A673 (cell line): ENCODE results near the gene PAPOLB. TPM values are rescaled to one million over a fixed set of nuclear protein-coding genes. Genes with fewer than 3 reads are reported as not detected.

Experiments
- BruUV-seq: library from RNA; stranded (reverse); fragments of 400-500 nt; replicated peaks from 2 replicates; lab custom pipeline; 2021; lab: Mats Ljungman, UMichigan
- CTCF ChIA-PET: fragments of 300-600 bp; sonication (Branson Sonifier 250); formaldehyde crosslinking; loops from one replicate; lab custom pipeline; 2022; ENCODE audit warnings: antibody characterized with exemption; lab: Charles Lee
- POLR2A ChIA-PET: fragments of 300-600 bp; sonication (Branson Sonifier 250); formaldehyde crosslinking; loops from one replicate; lab custom pipeline; 2022; ENCODE audit warnings: antibody characterized with exemption; ENCODE audit not compliant: low non-redundant PET; lab: Charles Lee
- DNase-seq: peaks from one replicate; pipeline ENCODE4 v3.0.0-alpha.2; 2015; ENCODE audit warnings: low spot score
- H3K27ac ChIP-seq: fragments of 200-600 bp; sonication (generic); 2 replicates; pipeline ENCODE4 v1.5.1; 2016; ENCODE audit warnings: mixed run types, low read depth, mild to moderate bottlenecking, mixed read lengths, antibody characterized with exemption, low read length; ENCODE audit not compliant: poor library complexity, severe bottlenecking
- H3K27me3 ChIP-seq: fragments of 200-600 bp; sonication (generic); replicated peaks from 2 replicates; pipeline ENCODE4 v1.6.1; 2017; ENCODE audit warnings: mixed run types, low read depth, mild to moderate bottlenecking, mixed read lengths, antibody characterized with exemption, low read length; ENCODE audit not compliant: insufficient read depth, poor library complexity
- H3K36me3 ChIP-seq: fragments of 200-600 bp; sonication (generic); 2 replicates; pipeline ENCODE4 v1.6.1; 2016; ENCODE audit warnings: mixed run types, mild to moderate bottlenecking, mixed read lengths, antibody characterized with exemption, low read length; ENCODE audit not compliant: insufficient read depth, poor library complexity, severe bottlenecking
- H3K4me1 ChIP-seq: fragments of 200-600 bp; sonication (generic); 2 replicates; pipeline ENCODE4 v1.6.1; 2017; ENCODE audit warnings: mixed run types, mild to moderate bottlenecking, mixed read lengths, antibody characterized with exemption, low read length; ENCODE audit not compliant: insufficient read depth, poor library complexity, severe bottlenecking
- H3K4me3 ChIP-seq: fragments of 200-600 bp; sonication (generic); 2 replicates; pipeline ENCODE4 v1.5.1; 2016; ENCODE audit warnings: low read depth, mixed run types, mild to moderate bottlenecking, mixed read lengths, low read length; ENCODE audit not compliant: poor library complexity, severe bottlenecking
- H3K9me3 ChIP-seq: fragments of 200-600 bp; sonication (generic); 2 replicates; pipeline ENCODE4 v1.6.1; 2016; ENCODE audit warnings: mixed run types, low read depth, mild to moderate bottlenecking, mixed read lengths, antibody characterized with exemption, low read length; ENCODE audit not compliant: poor library complexity, severe bottlenecking
- EZH2 ChIP-seq: fragments of 200-600 bp; sonication (generic); IDR thresholded peaks from 2 replicates; pipeline ENCODE4 v1.6.1; 2017; ENCODE audit warnings: borderline replicate concordance, low read depth, mild to moderate bottlenecking, mixed read lengths, antibody characterized with exemption, low read length; ENCODE audit not compliant: poor library complexity, severe bottlenecking
- intact Hi-C: fragments of 100-400 bp; cut with micrococcal nuclease; formaldehyde crosslinking; loops from one replicate; pipeline ENCODE4 v1.10.0; 2022; ENCODE audit not compliant: unreplicated experiment
- total RNA-seq: library from RNA; stranded (reverse); gene quantifications from 2 replicates; pipeline ENCODE4 v1.2.3, GENCODE V29; 2021
- TF ChIP-seq, protein P1 (sequence below): fragments of 300-800, 200-600 bp; sonication (generic); conservative IDR thresholded peaks from 2 replicates; pipeline ENCODE4 v1.5.1; 2017; ENCODE audit warnings: low read depth, mild to moderate bottlenecking, antibody characterized with exemption, low read length, moderate library complexity, mixed read lengths

The PAPOLB gene
- total RNA-seq, 1 experiment from 2014 or later = 0.17 TPM

DNA sequence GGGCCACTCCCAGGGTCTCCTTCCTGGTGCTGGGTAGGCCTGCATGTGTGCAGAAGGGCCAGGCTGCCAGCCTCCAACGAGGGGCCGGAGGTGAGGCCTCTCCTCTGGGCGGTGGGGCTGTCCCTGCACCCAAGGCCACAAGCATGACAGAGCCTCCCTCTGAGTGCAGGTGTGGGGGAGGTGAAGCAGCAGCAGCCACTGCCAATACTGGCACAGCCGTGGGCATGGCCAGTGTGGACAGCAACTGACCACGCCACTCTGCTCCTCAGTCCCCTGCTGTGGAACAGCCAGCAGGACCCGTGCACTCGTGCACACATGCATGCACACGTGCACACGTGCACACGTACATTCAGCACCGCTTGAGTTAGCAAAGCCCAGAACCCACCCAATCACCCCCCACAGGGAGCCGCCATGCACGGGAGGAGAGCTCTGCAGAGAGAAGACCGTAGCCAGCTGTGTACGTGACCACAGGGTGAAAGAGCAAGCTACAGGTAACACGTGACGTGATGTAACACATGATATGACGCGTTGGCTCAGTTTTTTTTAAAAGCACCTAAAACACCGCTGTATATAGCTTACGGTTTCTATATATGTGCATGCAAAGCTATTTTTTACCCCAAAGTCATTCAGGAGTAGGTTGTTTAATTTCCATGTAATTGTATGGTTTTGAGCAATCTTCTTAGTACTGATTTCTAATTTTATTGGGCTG, 23.1 kb downstream of the PAPOLB start:
- no peaks in the 10 kb centered on the region for H3K4me1 ChIP-seq
- ChIA-PET CTCF (no interaction called here), POLR2A (interaction anchor here (0.6 kb wide), 1 partner anchor 69 kb away, joined by 6 read pairs; no protein-coding TSS in a partner anchor)
- no peak overlapping the region for H3K27ac ChIP-seq
- DNase-seq = no peak
- intact Hi-C loops = no loop called here
- H3K4me3 ChIP-seq = no peak overlapping the region
- no TSS peak for BruUV-seq
- no peaks in the 10 kb centered on the region for H3K27me3 ChIP-seq
- H3K9me3 ChIP-seq = no peaks in the 10 kb centered on the region
- no peak for TF ChIP-seq EZH2
- TF ChIP-seq, protein P1, sequence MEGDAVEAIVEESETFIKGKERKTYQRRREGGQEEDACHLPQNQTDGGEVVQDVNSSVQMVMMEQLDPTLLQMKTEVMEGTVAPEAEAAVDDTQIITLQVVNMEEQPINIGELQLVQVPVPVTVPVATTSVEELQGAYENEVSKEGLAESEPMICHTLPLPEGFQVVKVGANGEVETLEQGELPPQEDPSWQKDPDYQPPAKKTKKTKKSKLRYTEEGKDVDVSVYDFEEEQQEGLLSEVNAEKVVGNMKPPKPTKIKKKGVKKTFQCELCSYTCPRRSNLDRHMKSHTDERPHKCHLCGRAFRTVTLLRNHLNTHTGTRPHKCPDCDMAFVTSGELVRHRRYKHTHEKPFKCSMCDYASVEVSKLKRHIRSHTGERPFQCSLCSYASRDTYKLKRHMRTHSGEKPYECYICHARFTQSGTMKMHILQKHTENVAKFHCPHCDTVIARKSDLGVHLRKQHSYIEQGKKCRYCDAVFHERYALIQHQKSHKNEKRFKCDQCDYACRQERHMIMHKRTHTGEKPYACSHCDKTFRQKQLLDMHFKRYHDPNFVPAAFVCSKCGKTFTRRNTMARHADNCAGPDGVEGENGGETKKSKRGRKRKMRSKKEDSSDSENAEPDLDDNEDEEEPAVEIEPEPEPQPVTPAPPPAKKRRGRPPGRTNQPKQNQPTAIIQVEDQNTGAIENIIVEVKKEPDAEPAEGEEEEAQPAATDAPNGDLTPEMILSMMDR = no peak
- no peaks in the 10 kb centered on the region for H3K36me3 ChIP-seq

DNA sequence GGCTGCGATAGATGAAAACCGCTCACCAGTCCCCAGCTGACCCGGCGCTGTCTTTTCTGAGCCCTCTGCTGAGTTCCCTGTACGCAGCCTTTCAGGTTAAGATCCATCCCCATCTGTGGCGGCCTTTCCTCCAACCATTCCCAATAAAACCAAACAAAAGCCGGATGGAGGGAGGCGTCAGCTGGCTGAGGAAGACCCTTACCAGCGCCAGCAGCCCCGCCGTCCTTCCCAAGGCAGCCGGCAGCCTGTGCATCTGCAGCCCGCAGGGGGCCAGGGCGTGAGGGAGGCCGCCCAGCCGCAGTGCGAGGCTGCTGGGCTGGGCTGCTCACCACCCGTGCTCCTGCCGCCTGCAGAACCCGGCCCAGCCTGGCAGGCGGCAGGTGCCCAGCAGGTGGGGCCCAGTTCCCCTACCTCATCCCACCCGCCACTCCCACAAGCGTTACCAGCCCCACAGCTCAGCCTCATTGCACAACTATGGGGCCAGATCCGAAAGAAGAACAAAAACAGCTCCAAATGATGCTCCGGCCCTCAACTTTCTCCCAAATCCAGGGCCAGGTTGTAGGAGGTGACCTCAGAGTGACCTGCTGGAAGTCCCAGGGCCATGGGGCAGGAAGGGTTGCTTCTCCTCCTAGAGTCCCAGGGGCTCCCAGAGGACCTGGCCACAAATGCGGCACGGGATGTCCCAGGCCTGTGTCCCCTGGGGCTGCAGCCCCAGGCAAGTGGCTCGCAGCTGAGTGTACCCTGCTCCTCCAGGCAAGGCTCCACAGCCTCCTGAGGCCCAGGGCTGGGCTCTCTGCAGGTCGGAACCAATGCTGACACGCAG, 23.8 kb downstream of the PAPOLB start:
- CTCF ChIA-PET = no interaction called here
- H3K9me3 ChIP-seq = no peaks in the 10 kb centered on the region
- H3K4me3 ChIP-seq = no peak overlapping the region
- no peaks in the 10 kb centered on the region for H3K27me3 ChIP-seq
- H3K36me3 ChIP-seq = no peaks in the 10 kb centered on the region
- no peaks in the 10 kb centered on the region for H3K4me1 ChIP-seq
- intact Hi-C loops = no loop called here
- POLR2A ChIA-PET = no interaction called here
- H3K27ac ChIP-seq = no peak overlapping the region
- DNase-seq = no peak
- no TSS peak for BruUV-seq
- TF ChIP-seq EZH2 = no peak

DNA sequence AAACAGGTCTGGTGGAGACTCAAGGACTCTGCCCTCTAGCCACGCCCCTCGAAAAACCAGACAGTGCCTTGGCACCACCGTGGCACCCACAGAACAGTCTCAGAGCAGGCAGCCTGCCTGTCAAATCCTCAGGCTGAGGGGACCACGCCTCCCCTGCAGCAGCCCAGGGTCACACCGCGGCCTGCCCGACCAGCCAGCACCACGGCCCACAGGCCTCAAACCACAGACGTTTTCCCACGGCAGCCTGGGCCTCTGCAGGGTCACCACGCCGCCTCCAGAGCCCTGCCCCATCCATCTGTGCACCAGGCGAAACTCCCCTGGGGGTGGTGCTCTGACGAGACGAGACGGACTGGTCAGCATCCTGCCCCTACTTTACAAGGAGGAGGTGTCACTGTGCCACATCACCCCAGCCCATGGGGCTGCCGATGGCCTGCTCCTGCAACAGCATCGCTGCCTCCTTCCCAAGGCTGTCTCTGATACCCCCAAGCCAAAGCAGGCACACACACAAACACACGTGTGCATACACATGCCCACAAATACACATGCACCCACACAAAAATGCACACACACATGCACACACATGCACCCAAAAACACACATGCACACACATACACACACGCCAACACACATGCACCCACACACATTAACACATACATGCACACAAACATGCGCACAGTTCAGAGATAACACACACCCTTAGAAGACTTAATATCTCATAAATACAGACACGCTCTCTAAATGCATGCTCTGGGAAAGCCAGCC, 24.6 kb downstream of the PAPOLB start:
- Histone ChIP-seq H3K27ac (no peak overlapping the region), H3K4me3 (no peak overlapping the region), H3K36me3 (no peaks in the 10 kb centered on the region), H3K9me3 (no peaks in the 10 kb centered on the region), H3K4me1 (no peaks in the 10 kb centered on the region), H3K27me3 (no peaks in the 10 kb centered on the region)
- intact Hi-C loops = no loop called here
- no peak for DNase-seq
- BruUV-seq = no TSS peak
- TF ChIP-seq, protein P1 = no peak
- no peak for TF ChIP-seq EZH2
- POLR2A ChIA-PET = no interaction called here
- CTCF ChIA-PET = no interaction called here
